ENCODE results near the gene LMO1.

Gene LMO1

GRCh38 chr11:8297781-8298440 lies 34.2 kb upstream of the LMO1 start:
- H3K4me2 ChIP-seq (ENCODE audit: low read length): no peak overlapping the region
- H3F3A ChIP-seq (ENCODE audit: control insufficient read depth, insufficient read depth): no peaks in the 10 kb centered on the region
- H3K4me3 ChIP-seq (ENCODE audit: low read length): no peak overlapping the region
- H3K27ac ChIP-seq (ENCODE audit: low read depth, low read length): no peak overlapping the region
- H3K27me3 ChIP-seq (ENCODE audit: control insufficient read depth, low read length): peaks cover 9% of the 10 kb centered on the region
- no peak for TF ChIP-seq EZH2phosphoT487 (IDR thresholded peaks at IDR 0.05; ENCODE audit: borderline replicate concordance, low read length)
- TF ChIP-seq, protein P1, sequence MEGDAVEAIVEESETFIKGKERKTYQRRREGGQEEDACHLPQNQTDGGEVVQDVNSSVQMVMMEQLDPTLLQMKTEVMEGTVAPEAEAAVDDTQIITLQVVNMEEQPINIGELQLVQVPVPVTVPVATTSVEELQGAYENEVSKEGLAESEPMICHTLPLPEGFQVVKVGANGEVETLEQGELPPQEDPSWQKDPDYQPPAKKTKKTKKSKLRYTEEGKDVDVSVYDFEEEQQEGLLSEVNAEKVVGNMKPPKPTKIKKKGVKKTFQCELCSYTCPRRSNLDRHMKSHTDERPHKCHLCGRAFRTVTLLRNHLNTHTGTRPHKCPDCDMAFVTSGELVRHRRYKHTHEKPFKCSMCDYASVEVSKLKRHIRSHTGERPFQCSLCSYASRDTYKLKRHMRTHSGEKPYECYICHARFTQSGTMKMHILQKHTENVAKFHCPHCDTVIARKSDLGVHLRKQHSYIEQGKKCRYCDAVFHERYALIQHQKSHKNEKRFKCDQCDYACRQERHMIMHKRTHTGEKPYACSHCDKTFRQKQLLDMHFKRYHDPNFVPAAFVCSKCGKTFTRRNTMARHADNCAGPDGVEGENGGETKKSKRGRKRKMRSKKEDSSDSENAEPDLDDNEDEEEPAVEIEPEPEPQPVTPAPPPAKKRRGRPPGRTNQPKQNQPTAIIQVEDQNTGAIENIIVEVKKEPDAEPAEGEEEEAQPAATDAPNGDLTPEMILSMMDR (IDR thresholded peaks at IDR 0.05; ENCODE audit: low read depth, low read length, poor library complexity, severe bottlenecking): no peak
- H3K9me2 ChIP-seq (replicated peaks; ENCODE audit: control insufficient read depth, low read length): no peaks in the 10 kb centered on the region
- H3K9me3 ChIP-seq (ENCODE audit: control insufficient read depth, insufficient read depth, low read length): no peaks in the 10 kb centered on the region
- no peaks in the 10 kb centered on the region for H3K4me1 ChIP-seq (ENCODE audit: control insufficient read depth, low read length)
- H3K79me2 ChIP-seq (ENCODE audit: control insufficient read depth, low read length): no peaks in the 10 kb centered on the region
- no peaks in the 10 kb centered on the region for H3K36me3 ChIP-seq (ENCODE audit: control insufficient read depth, low read length)
- H4K20me1 ChIP-seq (ENCODE audit: control insufficient read depth, insufficient read depth, low read depth, low read length): no peaks in the 10 kb centered on the region

DNA sequence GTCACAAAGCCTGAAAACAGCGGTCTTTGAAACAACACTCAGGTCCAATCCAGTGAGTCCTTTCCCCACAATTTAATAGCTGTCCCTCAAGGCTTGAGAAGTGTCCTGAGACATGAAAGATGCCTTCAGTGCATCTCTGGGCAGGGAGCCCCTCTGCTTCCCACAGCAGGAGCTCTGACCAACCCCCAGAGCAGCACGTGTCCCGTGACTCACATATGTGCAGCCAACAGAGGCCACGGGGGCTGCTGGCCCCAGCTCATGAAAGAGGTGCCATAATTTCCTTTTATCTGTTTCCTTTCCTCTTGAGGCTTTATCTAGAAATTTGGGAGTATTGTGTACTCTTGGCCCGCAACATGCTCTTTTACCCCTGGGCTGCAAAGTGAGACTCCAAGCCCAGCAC lies 33.2 kb upstream of the LMO1 start:
- Histone ChIP-seq H3K27ac (ENCODE audit: low read depth, low read length) (no peak overlapping the region), H3K4me3 (ENCODE audit: low read length) (no peak overlapping the region), H3K9me2 (replicated peaks; ENCODE audit: control insufficient read depth, low read length) (no peaks in the 10 kb centered on the region), H3K79me2 (ENCODE audit: control insufficient read depth, low read length) (no peaks in the 10 kb centered on the region), H3K4me1 (ENCODE audit: control insufficient read depth, low read length) (no peaks in the 10 kb centered on the region), H4K20me1 (ENCODE audit: control insufficient read depth, insufficient read depth, low read depth, low read length) (no peaks in the 10 kb centered on the region), H3K27me3 (ENCODE audit: control insufficient read depth, low read length) (peaks cover 7% of the 10 kb centered on the region), H3F3A (ENCODE audit: control insufficient read depth, insufficient read depth) (no peaks in the 10 kb centered on the region), H3K9me3 (ENCODE audit: control insufficient read depth, insufficient read depth, low read length) (no peaks in the 10 kb centered on the region), H3K36me3 (ENCODE audit: control insufficient read depth, low read length) (no peaks in the 10 kb centered on the region), H3K4me2 (ENCODE audit: low read length) (no peak overlapping the region)
- no peak for TF ChIP-seq EZH2phosphoT487 (IDR thresholded peaks at IDR 0.05; ENCODE audit: borderline replicate concordance, low read length)
- TF ChIP-seq, protein P1 (IDR thresholded peaks at IDR 0.05; ENCODE audit: low read depth, low read length, poor library complexity, severe bottlenecking): no peak

DNA sequence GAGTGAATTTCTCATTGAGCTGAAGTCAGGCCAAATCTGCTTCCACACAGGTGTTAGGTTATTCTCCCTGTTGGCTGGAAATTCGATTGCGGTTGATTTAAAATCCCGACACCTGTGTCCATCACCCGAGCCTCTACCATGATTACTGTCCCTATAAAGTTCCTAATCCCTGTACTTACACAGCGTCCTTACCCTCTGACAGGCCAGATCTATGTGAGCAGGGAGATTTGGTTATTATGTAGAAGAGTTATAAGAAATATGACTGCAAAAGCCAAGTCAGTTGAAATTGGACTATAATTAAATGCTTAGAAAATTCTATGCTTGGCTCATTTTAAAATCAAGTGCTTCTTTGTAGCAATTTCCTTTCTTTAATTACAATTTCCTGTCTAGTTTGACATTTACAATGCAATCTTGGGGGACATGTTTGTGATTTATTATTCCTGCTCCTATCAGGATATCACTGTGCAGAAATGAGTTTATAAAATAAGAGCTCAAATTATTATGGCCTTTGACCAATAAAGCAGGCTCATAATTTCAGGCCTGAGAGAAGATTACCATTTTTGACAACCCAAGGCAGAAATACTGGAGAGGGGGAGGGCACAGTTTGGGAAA lies 32.5 kb upstream of the LMO1 start:
- Histone ChIP-seq H3K27ac (ENCODE audit: low read depth, low read length) (no peak overlapping the region), H3K4me1 (ENCODE audit: control insufficient read depth, low read length) (no peaks in the 10 kb centered on the region), H3K9me3 (ENCODE audit: control insufficient read depth, insufficient read depth, low read length) (no peaks in the 10 kb centered on the region), H3K36me3 (ENCODE audit: control insufficient read depth, low read length) (no peaks in the 10 kb centered on the region), H3K27me3 (ENCODE audit: control insufficient read depth, low read length) (peaks cover 5% of the 10 kb centered on the region; the same call in 1 of the 2 replicates), H3K4me3 (ENCODE audit: low read length) (no peak overlapping the region), H4K20me1 (ENCODE audit: control insufficient read depth, insufficient read depth, low read depth, low read length) (no peaks in the 10 kb centered on the region), H3K9me2 (replicated peaks; ENCODE audit: control insufficient read depth, low read length) (no peaks in the 10 kb centered on the region), H3F3A (ENCODE audit: control insufficient read depth, insufficient read depth) (no peaks in the 10 kb centered on the region), H3K4me2 (ENCODE audit: low read length) (no peak overlapping the region), H3K79me2 (ENCODE audit: control insufficient read depth, low read length) (no peaks in the 10 kb centered on the region)
- TF ChIP-seq, protein P1 (IDR thresholded peaks at IDR 0.05; ENCODE audit: low read depth, low read length, poor library complexity, severe bottlenecking): no peak
- no peak for TF ChIP-seq EZH2phosphoT487 (IDR thresholded peaks at IDR 0.05; ENCODE audit: borderline replicate concordance, low read length)
